Immature natural killer cell (primary cell): ENCODE measurements around the gene RALGAPA2. TPM values are rescaled to one million over a fixed set of nuclear protein-coding genes. Genes with fewer than 3 reads are reported as not detected.

ENCODE experiments used
- DNase-seq, 3 donors: peaks; one replicate each; pipeline ENCODE4 v3.0.0; 2022; ENCODE audit warnings: mixed read lengths in 1 of 3
- H3K27ac Mint-ChIP-seq, 6 donors: one replicate each; pipeline ENCODE4 v1.8.0; 2020; ENCODE audit warnings: mixed read lengths in 6 of 6, mild to moderate bottlenecking in 5 of 6, inconsistent platforms in 4 of 6, moderate library complexity in 3 of 6
- H3K27me3 Mint-ChIP-seq, 3 donors: one replicate each; pipeline ENCODE4 v1.8.0; 2020 to 2021; ENCODE audit warnings: low read depth in 3 of 3, mild to moderate bottlenecking in 3 of 3, mixed read lengths in 3 of 3, moderate library complexity in 3 of 3, inconsistent platforms in 1 of 3
- H3K36me3 Mint-ChIP-seq, 3 donors: one replicate each; pipeline ENCODE4 v1.8.0; 2020; ENCODE audit warnings: mixed read lengths in 3 of 3, inconsistent platforms in 2 of 3, mild to moderate bottlenecking in 2 of 3
- H3K4me1 Mint-ChIP-seq, 2 donors: one replicate each; pipeline ENCODE4 v1.8.0; 2020; ENCODE audit warnings: inconsistent platforms in 2 of 2, mild to moderate bottlenecking in 2 of 2, mixed read lengths in 2 of 2, moderate library complexity in 1 of 2
- H3K4me3 Mint-ChIP-seq, 5 donors: one replicate each; pipeline ENCODE4 v1.8.0; 2020; ENCODE audit warnings: mild to moderate bottlenecking in 5 of 5, mixed read lengths in 5 of 5, inconsistent platforms in 3 of 5, moderate library complexity in 3 of 5
- H3K9me3 Mint-ChIP-seq, 6 donors: one replicate each; pipeline ENCODE4 v1.8.0; 2020; ENCODE audit warnings: mild to moderate bottlenecking in 6 of 6, mixed read lengths in 6 of 6, inconsistent platforms in 4 of 6, moderate library complexity in 3 of 6
- polyA plus RNA-seq, 3 donors: library from polyadenylated mRNA; unstranded; fragments of 300-500 nt; fragmentation: Illumina TruSeq; gene quantifications; one replicate each; pipeline ENCODE4 v1.2.3, GENCODE V29; 2021

The RALGAPA2 gene
- polyA plus RNA-seq, 3 donors from 2014 or later = 2.2 to 5.7 (median 2.3) TPM

DNA sequence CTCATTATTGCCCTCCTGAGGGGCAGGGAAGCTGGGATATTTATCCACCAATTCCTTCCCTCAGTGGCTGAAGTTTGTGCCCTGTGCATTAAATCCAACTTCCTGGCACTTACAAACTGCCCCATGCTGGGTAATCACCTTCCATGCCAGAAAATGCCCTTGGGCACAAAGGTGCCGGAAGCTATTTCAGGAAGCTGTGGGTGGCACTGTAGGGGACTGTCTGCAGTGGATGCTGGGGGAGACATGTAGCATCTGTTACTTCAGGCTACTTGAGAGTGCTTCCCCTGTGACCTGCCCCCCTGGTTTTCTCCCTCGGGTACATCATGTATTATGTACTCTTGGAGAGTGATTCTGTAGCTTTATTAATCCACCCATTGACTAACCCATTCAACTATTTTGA is 24.7 kb upstream of the RALGAPA2 start:
- no peak for DNase-seq

DNA sequence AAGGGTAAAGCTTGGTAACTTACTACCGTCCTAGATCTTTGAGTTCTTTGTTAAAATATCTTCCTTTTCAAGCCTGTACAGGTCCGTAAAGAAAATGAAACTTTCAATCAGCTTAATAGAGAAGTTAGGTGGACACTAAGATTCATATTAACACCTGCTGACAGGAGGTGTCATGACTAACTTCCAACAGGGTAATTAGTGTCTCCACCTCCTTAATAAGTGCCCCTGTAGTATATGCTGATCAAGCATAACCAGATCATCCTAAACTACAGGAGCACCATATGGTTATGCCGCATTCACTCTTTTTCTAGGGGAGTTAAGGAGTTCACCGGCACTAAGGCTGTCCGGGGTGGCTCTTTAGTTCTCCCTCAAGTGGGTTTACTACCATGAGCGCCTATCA is 23.9 kb upstream of the RALGAPA2 start:
- peaks cover 0 to 1% (median 0%) of the 10 kb centered on the region in 6 donors for H3K9me3 Mint-ChIP-seq
- H3K27ac Mint-ChIP-seq = no peak overlapping the region
- no peak for DNase-seq
- H3K4me3 Mint-ChIP-seq = no peak overlapping the region
- H3K36me3 Mint-ChIP-seq = no peaks in the 10 kb centered on the region
- peaks cover 12 to 15% of the 10 kb centered on the region in 2 donors for H3K4me1 Mint-ChIP-seq
- peaks cover 0 to 6% (median 4%) of the 10 kb centered on the region in 3 donors for H3K27me3 Mint-ChIP-seq

More for the DNA sequence above, 24.7 kb upstream of the RALGAPA2 start:
- Mint-ChIP-seq H3K4me1 (peaks cover 12 to 15% of the 10 kb centered on the region in 2 donors), H3K36me3 (no peaks in the 10 kb centered on the region), H3K9me3 (peaks cover 0 to 1% (median 0%) of the 10 kb centered on the region in 6 donors), H3K27me3 (peaks cover 0 to 8% (median 6%) of the 10 kb centered on the region in 3 donors), H3K4me3 (no peak overlapping the region), H3K27ac (no peak overlapping the region)

DNA sequence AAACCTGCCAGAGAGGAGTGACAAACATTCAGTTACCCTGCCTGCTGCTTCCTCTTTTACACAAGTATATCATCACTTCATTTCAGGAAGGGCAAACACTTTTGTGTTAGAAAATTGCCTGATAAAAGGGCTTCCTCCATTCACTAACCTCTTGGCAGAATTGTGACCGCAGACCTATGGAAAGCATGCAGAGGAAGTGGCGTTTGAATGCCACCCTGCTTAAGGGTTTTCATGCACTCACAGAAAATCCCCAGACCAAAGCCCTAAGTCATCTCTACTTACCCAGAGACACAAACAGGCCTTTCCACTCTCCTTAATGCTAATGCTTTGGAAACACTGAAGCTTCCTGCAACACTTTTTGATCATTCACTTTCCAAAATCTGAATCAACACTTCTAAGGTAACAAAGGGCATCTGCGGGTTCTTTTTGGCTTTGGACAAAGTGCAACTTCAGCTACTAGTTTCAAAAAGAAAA is 22.1 kb upstream of the RALGAPA2 start:
- DNase-seq = peak in 2 of 3 donors; percentile 12 to 21
- Mint-ChIP-seq H3K9me3 (peaks cover 0 to 1% (median 0%) of the 10 kb centered on the region in 6 donors), H3K4me1 (peaks cover 12 to 15% of the 10 kb centered on the region in 2 donors), H3K27ac (peak overlapping the region in 5 of 6 donors; percentile 31 to 68 (median 52)), H3K36me3 (no peaks in the 10 kb centered on the region), H3K27me3 (peaks cover 0 to 11% (median 4%) of the 10 kb centered on the region in 3 donors), H3K4me3 (peak overlapping the region in 2 of 5 donors; percentile 12 to 37)

DNA sequence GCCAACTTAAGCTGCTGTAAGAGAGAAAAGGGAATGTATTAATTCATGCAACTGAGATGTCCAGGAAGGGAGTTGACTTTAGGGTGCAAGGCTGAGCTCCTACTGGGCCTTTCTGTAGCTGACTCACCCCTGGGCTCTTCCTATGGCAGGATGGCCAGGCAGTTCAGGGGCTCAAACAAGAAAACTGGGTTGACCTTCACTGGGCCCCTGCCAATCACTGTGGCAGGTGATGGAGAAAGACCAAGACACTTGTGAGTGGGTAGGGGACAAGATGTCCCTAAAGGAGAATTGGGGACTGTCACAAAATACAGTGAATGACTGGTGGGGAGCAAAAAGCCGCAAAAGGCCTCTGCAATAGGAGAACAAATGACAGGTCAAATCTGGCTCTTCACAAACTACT is 21.5 kb upstream of the RALGAPA2 start:
- no peak for DNase-seq
- Mint-ChIP-seq H3K9me3 (peaks cover 0 to 1% (median 0%) of the 10 kb centered on the region in 6 donors), H3K27me3 (peaks cover 0 to 11% (median 4%) of the 10 kb centered on the region in 3 donors), H3K36me3 (no peaks in the 10 kb centered on the region), H3K4me1 (peaks cover 12 to 15% of the 10 kb centered on the region in 2 donors), H3K27ac (peak overlapping the region in 4 of 6 donors; percentile 42 to 68 (median 58)), H3K4me3 (peak overlapping the region in 1 of 5 donors; percentile 12)

DNA sequence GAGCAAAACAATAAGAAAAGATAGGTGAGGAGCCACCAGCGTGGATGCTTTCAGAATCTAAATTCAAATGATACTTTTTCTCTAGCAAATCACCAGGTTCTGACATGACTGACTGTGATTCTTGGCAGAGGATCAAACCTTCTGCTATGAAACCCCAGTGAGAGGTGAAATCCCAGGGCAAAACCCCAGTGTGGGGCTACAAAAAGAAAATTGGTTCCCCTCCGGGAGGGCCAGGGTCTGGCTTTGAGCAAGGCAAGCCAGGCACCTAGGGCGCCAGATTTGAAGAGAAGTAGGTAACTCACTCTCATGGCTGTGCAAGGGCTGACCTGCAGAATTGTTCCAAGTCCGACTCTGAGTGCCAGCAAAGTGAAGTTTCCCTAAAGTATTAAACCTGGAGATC is 20.2 kb upstream of the RALGAPA2 start:
- Mint-ChIP-seq H3K9me3 (peaks cover 0 to 1% (median 0%) of the 10 kb centered on the region in 6 donors), H3K27me3 (peaks cover under 1 to 11% (median 6%) of the 10 kb centered on the region in 3 donors), H3K36me3 (no peaks in the 10 kb centered on the region), H3K27ac (no peak overlapping the region), H3K4me1 (peaks cover 12 to 15% of the 10 kb centered on the region in 2 donors), H3K4me3 (no peak overlapping the region)
- DNase-seq = no peak

DNA sequence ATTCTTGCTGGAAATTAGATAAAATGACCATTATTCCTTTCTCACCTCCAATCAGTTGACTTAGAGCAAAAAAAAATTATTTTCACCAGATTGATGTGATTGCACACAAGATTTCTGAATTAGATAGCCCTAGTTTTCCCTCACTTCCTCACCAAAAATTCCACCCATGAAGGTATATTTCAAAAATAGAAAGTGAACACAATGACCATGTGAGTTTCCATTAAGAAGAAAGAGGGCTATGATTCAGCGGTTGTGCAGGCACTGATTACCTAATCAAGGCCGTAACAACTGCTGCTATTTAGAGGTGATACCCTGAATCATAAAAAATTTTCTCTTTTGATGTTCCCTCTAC is 19.5 kb upstream of the RALGAPA2 start:
- peaks cover 0 to 1% (median 0%) of the 10 kb centered on the region in 6 donors for H3K9me3 Mint-ChIP-seq
- H3K4me1 Mint-ChIP-seq = peaks cover 10 to 15% of the 10 kb centered on the region in 2 donors
- DNase-seq = no peak
- H3K27ac Mint-ChIP-seq = no peak overlapping the region
- no peak overlapping the region for H3K4me3 Mint-ChIP-seq
- peaks cover 4 to 13% (median 6%) of the 10 kb centered on the region in 3 donors for H3K27me3 Mint-ChIP-seq
- no peaks in the 10 kb centered on the region for H3K36me3 Mint-ChIP-seq

DNA sequence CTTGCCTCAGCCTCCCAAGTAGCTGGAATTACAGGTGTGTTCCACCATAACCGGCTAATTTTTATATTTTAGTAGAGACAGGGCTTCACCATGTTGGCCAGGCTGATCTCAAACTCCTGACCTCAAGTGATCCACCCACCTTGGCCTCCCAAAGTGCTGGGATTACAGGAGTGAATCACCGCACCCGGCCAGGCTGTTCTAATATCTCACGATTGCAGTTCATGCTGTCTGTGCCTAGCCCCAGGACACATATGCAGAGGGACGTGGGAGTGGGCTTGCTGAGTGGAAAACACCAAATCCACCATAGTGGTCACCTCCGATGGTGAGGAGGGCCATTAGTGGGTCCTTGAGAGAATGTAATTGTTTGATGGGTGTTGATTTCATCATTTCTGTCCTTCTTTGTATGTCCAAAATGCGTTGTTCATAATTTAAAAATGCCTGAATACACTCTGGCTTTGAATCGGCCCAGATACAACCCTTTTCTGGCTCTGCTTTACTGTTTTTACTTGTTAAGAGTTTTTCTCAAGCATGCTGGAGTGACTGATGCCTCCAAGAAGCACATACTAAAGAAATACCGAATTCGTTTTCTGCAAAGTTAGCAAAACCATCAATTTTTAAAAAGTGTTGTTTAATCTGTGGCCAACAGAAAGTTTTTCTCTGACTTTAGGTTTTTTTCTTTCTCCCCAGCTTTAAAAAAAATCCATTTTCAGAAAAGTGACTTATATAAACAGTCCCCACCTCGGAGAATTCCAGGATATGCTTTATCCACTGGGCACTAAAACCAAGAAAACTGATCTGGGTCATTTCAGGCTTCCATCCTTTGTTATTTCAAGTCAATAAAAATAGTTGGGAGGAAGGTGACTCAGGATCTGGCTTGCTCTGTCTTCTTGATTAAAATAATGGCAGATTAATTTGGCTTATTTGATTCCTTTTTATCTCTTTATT is 18.8 kb upstream of the RALGAPA2 start:
- no peaks in the 10 kb centered on the region for H3K36me3 Mint-ChIP-seq
- DNase-seq = no peak
- peaks cover 10 to 15% of the 10 kb centered on the region in 2 donors for H3K4me1 Mint-ChIP-seq
- peaks cover 3 to 8% (median 4%) of the 10 kb centered on the region in 3 donors for H3K27me3 Mint-ChIP-seq
- H3K27ac Mint-ChIP-seq = no peak overlapping the region
- no peak overlapping the region for H3K4me3 Mint-ChIP-seq
- peaks cover 0 to 1% (median 0%) of the 10 kb centered on the region in 6 donors for H3K9me3 Mint-ChIP-seq

DNA sequence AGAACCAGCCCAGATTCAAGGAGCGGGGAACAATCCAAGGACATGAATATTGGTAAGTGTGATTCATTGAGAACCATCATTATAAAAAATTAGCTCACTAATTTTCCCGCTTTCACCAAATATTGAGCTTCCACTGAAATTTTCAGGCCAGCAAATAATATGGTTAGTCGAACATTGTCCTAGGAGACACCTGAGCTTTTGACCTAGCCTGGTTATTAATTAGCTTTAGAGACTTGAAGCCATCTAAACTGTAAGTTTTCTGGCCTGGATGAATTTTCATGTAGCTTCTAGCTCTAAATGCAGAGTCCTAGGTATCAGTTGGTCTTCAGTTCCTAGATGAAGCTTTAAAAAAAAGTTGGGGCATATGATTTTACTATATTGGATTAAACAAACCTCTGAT is 17.1 kb upstream of the RALGAPA2 start:
- peaks cover 0 to 1% (median 0%) of the 10 kb centered on the region in 6 donors for H3K9me3 Mint-ChIP-seq
- H3K4me3 Mint-ChIP-seq = no peak overlapping the region
- H3K4me1 Mint-ChIP-seq = peaks cover 7 to 10% of the 10 kb centered on the region in 2 donors
- no peak for DNase-seq
- peaks cover 4 to 10% (median 7%) of the 10 kb centered on the region in 3 donors for H3K27me3 Mint-ChIP-seq
- H3K36me3 Mint-ChIP-seq = no peaks in the 10 kb centered on the region
- H3K27ac Mint-ChIP-seq = no peak overlapping the region

DNA sequence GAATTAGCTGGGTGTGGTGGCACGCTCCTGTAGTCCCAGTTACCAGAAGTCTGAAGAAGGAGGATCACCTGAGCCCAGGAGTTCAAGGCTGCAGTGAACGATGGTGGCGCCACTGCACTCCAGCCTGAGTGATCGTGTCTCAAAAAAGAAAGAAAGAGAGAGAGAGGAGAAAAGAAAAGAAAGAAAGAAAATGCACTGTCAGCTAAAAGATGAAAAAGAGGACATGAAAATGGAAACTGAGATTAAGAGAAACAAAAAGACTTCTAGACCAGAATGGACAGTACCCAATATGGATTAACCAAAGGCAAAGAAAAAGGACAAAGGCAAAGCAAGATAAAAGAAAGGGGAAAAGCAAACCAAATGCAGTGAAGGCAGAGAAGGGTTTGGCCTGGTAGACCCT is 9.0 kb upstream of the RALGAPA2 start:
- H3K9me3 Mint-ChIP-seq = no peaks in the 10 kb centered on the region
- peaks cover 3 to 6% (median 5%) of the 10 kb centered on the region in 3 donors for H3K27me3 Mint-ChIP-seq
- H3K36me3 Mint-ChIP-seq = no peaks in the 10 kb centered on the region
- H3K4me1 Mint-ChIP-seq = no peaks in the 10 kb centered on the region
- no peak overlapping the region for H3K4me3 Mint-ChIP-seq
- no peak overlapping the region for H3K27ac Mint-ChIP-seq
- DNase-seq = no peak

DNA sequence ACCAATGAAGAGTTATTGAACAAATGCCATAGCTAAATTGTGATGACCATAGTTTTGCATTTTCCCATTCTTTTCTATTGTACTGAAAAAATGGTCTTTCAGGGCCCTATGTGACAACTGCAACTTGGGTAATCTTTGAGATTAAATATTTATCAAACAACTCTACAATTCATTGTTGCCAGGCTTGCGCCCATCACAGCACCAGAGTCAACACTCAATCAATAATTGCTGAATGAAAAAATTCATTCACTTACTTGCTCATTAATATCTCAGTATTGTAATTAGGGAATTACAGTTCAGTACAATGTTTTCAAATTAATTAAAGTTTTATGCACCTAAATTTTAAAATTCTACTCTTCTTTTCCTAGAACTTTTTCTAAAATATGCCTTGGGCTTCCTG is 7.7 kb upstream of the RALGAPA2 start:
- H3K27me3 Mint-ChIP-seq = peaks cover 0 to 6% (median 3%) of the 10 kb centered on the region in 3 donors
- no peaks in the 10 kb centered on the region for H3K36me3 Mint-ChIP-seq
- DNase-seq = no peak
- no peak overlapping the region for H3K27ac Mint-ChIP-seq
- no peaks in the 10 kb centered on the region for H3K4me1 Mint-ChIP-seq
- no peak overlapping the region for H3K4me3 Mint-ChIP-seq
- H3K9me3 Mint-ChIP-seq = no peaks in the 10 kb centered on the region

DNA sequence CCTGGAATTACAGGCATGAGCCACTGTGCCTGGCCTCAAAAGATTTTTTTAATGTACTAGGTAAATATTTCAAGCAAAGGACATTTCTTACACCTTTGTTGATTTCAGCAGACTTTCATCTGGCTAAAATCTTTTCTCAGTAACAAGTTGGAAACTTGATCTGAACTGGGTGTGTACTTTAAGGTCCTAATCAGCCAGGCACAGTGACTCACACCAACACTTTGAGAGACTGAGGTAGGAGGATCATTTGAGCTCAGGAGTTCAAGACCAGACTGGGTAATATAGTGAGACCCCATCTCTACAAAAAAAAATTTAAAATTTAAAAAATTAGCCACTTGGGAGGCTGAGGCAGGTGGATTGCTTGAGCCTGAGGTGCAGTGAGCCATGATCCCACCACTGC is 7.0 kb upstream of the RALGAPA2 start:
- Mint-ChIP-seq H3K9me3 (no peaks in the 10 kb centered on the region), H3K27ac (no peak overlapping the region), H3K36me3 (no peaks in the 10 kb centered on the region), H3K4me1 (no peaks in the 10 kb centered on the region), H3K27me3 (peaks cover 0 to 6% (median 3%) of the 10 kb centered on the region in 3 donors), H3K4me3 (no peak overlapping the region)
- DNase-seq = no peak

DNA sequence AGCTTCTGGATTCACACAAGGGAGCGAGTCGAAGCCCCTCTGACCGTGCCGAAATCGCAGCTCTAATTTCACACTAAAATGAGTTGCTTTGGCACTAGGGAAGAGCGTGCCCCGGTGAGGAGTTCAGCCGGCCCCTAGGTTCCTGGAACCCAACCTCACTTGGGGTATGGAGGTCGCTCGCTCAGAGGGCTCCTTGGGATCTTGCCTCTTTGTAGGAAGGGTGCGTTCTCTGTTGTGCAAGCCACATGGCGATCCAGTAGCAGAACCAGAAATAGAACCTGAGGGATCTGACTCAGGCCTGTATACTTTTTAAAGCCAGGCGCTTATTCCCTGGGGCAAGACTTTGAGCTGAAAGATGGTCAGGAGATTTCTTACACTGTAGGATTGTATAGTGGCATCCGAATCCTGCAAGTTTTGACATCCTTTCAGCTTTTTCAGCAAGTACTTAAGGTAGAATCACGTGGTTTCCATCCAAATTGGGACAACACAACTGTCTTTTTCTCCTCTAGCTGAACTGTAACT is 861 bp upstream of the RALGAPA2 start:
- Mint-ChIP-seq H3K27ac (peak overlapping the region; percentile 90 to 97 (median 96)), H3K27me3 (peaks cover 0 to 4% (median 3%) of the 10 kb centered on the region in 3 donors), H3K9me3 (no peaks in the 10 kb centered on the region), H3K36me3 (no peaks in the 10 kb centered on the region), H3K4me1 (peaks cover 25 to 32% of the 10 kb centered on the region in 2 donors), H3K4me3 (peak overlapping the region; percentile 94 to 96 (median 95))
- DNase-seq = no peak

DNA sequence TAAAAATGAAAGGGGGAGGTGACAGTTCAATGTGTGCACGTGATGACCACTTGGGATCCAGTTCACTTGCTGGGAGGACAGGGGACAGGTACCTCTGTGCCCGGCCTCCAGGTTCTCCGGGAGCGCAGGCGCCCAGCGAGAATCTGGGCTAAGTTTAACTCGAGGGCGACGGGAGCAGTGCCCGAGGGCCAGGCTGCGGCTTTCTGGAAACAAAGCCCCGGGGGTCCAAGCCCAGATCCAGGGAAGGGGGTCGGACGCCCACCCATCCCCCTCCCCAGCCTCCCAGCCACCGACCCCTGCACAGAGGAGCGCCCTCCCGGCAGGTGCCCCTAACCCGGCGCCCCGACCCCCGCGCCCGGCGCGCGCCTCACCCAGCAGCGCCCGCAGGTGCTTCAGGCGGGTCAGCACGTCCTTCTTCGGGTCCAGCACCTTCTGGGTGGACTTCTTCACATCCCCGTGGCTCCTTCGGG is 405 bp downstream of the RALGAPA2 start:
- Mint-ChIP-seq H3K4me1 (peaks cover 25 to 32% of the 10 kb centered on the region in 2 donors), H3K27ac (peak overlapping the region; percentile 85 to 97 (median 91)), H3K27me3 (peaks cover 0 to 4% (median 3%) of the 10 kb centered on the region in 3 donors), H3K4me3 (peak overlapping the region; percentile 94 to 96 (median 95)), H3K36me3 (peaks cover 0 to 3% (median 0%) of the 10 kb centered on the region in 3 donors), H3K9me3 (no peaks in the 10 kb centered on the region)
- no peak for DNase-seq
